ENCODE data around the gene ALDH1A2.
A peak's percentile ranks its signal among the peaks of the same experiment; 100 is the strongest.
"Not testable (repeated sequence)": the region's sequence is repeated elsewhere in the genome, so short reads cannot be mapped to it uniquely, and the experiment has no call there.

Gene ALDH1A2

DNA sequence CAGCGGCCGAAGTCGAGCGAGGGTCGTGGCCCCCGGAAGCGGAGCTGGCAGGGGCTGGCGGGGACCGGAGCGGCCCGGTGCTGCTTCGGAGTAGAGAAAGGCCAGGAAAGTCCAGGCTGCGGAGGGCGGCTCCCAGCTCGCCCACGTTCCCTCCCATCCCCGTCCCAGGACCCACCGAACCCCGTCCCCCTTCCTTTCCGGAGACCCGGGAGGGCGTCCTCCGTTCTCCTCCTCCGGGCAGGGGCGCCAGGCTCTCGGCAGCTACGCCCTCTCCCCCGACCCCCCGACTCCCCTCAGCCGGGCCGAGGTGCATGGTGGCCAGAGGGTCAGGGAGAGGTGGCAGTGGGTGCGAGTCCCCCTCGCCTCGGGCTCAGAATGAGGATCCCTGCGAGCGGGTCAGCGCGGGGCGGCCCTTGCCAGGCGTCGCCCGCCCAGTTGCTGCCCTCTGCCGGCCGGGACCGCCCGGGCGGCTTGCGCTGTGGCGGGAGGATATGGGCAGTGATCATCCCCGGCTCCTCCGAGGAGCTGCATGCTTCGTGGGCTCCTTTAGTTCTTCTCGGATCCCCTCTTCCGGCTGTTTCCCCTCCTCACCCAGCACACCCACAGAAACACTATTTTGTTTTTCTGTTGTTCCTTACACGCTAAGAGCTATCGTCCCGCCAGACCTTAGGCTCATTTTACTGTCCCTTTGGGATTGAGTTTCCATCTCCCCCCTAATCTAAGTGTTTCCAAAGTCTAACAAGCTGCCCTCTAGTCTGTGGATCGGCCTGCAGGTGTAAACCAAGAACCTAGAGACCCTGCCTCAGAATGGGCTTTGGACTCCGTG, 744 bp upstream of the ALDH1A2 start:
- DNase-seq, result peak; percentile 0

DNA sequence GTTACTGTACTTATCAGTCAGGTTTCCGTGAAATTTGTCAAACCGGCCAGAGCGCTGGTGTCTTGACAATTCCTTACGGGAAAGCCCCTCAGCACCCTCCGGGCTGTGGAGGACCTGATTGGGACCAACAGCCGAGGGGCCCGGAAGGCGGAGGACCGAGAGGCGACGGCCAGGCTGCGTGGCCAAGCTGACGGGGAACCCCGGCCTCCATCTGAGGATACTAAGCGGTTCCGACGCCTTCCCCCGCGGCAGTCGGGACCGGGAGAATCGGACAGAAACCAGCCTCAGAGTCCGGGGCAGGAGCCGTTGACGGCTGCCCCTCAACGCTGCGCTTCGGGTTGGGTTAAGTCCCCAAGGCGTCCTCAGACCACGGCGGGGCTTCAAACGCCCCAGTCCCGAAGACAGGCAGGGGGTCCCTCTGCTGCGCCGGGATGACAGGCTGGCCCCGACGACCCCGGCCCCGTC, 499 bp downstream of the ALDH1A2 start:
- DNase-seq, result no peak

DNA sequence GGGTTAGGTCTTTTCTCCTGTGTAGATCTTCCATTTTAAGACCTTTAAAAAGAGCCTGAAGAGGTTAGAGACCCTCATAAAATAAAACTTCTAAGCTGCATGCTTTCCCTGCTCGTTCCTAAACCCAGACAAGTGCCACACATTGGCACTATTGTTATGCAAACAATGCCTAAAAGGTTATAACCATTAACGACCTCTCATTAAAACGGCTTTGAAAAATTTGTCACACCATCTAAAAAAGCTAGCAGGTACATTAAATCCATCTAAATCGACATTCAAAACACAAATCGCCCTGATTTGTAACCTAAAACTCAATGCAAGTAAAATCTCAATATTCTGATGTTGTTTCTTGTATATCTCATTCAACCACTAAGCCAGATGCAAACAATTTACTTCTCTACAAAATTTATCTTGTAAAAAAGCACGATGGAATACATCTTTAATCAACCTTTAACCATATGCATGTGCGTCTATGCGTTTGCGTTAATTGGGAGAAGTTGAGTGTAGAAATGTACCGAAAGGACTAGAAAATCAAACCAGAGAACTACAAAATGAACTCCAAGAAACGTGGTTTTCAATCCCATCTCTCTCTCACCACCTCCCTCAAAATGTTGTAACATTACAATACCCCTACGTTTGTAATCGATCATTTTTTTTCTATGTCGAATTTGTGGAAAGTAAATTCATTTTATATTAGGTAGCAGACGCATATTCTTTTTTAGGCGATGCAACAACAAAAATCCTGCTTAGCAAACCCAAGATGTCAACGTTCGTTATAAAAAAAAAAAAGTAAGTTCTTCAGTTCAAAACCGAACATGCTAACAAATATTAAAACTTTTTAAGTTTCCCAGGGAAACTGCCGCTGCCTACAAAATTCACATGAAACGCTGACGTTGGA, 1.2 kb downstream of the ALDH1A2 start:
- no peak for DNase-seq

DNA sequence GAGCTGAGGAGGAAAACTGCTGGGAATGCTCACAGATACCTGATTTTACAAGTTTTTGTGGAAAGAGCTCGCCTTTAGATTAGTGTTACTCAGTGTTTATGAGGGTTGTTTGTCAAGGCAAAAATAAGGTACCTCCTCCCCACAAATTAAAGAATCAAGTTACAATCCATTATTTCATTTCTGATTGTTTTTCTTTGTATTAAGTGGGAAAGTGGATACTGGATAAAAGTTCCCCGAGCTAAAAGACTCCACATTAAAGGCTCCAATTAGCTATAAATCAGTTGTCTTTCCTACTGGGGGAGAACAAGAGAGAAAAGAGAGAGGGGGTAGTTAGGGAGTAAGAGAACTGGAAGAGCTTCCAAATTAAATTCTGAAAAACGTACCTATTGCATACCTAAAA, 1.9 kb downstream of the ALDH1A2 start:
- no peak for DNase-seq

DNA sequence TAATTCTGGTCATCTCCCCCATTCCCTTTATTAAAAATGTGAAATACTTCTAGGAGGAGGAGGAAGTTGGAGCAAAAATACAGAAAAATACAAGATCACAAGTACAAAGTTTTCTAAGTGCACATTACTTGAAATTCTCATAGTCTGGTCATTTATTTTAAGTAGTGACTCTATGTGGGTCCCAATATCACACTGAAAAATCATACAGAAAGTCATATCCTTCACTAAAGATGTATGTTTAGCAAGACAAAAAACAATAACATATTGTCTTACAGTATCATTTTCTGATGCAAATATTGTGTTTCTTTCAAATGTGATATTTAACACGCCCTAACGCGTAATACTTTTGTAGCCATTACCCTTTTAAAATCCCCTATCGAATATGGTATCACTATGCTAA, 2.5 kb downstream of the ALDH1A2 start:
- DNase-seq, result no peak

DNA sequence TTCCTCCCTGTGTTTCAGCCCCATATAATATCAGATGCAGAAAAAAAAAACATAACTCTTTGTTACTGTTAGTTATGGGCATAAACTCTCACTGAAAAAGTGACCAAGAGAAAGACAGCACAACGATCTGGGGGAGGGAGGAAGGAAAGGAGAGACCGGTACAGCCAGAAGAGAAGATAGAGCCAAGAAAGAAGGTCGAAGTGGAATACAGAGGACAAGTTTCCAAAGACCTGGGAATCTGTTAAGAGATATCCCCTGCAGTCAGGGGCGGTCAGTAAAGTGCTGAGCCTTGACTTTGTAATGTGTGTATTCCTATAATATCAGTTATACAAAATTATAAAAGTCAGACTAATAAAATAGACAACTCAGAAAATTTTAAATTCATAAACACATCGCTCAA, 3.3 kb downstream of the ALDH1A2 start:
- no peak for DNase-seq

DNA sequence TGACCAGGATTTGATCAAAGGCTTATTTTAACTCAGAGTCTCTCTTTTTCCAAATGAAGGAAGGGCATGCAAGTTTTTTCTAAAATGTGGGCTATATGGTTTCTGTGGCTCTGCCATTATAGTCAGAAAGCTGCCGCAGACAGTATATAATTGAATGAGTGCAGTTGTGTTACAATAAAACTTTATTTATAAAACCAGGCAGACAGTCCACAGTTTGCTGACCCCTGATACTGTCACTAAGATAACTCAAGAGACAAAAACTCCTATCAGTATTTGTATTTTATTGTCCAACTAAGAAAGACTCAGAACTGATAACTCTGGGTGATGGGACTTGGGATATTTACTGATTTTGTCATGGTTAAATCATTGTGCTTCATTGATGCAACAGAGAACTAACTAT, 4.9 kb downstream of the ALDH1A2 start:
- no peak for DNase-seq

DNA sequence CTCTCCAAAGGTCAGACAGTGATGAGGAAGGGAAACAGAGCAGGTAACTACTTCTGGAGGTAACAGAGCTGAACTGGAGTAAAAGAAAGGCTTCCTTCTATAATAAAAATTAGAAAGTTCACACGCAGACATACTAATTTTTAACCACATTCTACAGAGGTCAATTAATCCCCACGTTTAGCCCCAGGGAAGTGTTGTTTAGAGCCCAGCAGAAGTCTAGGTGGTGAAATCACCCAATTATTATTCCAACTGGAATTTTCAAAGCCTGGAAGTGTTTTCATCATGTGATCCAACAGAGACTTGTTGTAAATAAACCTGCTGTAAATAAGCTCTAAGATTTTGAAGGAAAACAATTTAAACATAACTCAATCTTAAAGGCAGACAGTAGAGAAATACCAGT, 6.8 kb downstream of the ALDH1A2 start:
- no peak for DNase-seq

DNA sequence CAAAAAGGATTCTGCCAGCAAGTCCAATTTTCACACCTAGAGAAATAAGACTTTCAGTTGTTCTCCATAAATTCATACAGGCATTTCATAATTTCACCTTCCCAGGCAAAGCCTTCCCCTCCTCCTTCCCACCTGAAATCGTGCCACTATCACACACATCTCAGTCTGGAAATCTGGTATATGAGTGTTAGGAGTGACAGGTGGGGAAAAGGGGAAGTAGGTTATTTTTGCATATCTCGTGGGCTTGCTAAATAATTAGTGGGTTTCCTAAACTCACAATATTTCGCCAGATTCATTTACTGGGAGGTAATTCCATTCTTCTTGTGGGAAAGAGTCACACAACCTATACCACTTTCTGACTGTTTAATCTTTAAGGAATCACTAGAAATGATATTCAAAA, 7.4 kb downstream of the ALDH1A2 start:
- DNase-seq, result no peak

DNA sequence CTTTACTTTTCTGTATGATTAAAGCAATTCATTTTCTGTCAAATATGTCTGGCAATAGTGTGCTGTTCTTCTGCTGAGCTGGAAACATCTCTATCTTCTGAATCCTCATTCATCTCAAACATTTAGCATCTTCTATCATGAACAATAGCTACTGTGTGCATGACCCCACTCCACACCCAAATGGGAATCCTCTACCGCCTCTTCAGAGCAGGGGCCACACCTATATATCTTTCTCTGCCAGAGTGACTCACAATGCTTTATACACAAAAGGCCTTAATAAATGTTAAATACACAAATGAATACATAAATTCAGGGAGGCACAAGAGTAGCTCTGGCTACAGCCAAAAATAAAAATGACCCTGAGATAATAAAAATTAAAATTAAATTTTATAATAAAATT, 8.0 kb downstream of the ALDH1A2 start:
- no peak for DNase-seq

DNA sequence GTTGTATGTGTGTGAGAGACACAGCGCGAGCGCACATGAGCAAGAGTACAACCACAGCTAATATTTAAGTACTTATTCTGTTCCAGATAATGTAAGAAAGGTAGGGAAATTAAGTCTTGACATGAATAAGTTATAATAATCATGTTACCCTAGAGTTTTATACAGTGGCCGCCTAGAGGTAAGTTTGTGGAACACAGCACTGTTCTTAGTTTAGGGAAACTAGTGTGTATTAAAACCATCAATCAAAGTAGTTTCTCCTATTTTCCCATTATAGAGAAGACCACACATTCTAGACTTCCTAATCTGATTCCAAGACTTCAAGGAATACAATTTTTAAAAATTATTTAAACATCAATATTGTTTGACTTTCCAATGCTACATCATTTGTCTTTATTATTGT, 9.5 kb downstream of the ALDH1A2 start:
- DNase-seq, result no peak

DNA sequence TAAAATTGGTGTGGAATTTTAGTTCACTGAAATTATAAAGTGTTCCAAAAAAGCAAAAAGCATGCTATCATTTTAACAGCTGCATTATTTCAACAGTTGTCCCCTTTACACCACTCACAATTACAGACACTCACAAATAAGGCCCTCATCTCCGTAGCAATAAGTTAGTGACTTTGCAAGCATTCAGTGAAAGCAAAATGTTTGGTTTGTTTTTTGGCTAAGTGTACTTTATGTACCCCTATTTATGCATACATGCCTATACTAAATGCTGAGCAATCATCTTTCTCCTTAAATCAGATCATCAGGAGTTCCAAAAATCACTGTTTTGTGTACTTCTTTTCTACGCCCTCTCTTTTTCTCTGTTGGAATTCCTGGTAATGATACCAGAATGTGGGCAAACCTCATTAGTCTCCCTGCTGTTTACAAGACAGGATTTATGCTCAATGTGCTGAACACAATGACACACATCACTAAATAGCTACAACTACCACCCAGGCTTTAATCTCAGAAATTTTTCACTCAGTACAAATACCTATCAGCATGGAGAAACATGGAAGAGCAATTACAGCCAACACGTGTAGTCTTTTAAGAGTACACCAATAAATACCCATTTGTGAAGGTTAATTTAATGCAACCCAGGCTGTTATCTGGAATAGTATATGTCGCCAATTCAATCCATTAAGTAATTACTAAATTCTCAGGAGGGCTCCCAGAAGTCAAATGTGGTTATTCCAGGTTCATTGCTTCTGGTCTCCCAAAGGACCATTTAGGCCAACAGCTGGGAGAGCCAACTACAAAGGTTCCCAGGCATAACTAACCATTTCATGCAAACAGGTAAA, 12.0 kb downstream of the ALDH1A2 start:
- no peak for DNase-seq

DNA sequence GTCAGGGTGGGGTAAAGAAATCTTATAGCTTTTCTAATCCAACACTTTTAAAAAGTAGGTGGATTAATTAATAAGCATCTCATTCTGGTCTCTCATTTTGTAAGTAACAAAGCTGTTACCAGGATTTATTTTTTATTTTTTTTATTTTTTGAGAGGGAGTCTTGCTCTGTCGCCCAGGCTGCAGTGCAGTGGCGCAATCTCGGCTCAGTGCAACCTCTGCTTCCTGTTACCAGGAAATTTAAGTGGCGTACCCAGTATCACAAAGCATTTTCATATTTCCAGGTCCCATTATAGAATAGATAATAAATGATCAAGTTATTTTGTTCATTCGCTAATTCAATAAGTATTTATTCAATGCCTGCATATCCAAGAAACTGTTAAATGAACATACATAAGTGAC, 13.2 kb downstream of the ALDH1A2 start:
- DNase-seq, result no peak

DNA sequence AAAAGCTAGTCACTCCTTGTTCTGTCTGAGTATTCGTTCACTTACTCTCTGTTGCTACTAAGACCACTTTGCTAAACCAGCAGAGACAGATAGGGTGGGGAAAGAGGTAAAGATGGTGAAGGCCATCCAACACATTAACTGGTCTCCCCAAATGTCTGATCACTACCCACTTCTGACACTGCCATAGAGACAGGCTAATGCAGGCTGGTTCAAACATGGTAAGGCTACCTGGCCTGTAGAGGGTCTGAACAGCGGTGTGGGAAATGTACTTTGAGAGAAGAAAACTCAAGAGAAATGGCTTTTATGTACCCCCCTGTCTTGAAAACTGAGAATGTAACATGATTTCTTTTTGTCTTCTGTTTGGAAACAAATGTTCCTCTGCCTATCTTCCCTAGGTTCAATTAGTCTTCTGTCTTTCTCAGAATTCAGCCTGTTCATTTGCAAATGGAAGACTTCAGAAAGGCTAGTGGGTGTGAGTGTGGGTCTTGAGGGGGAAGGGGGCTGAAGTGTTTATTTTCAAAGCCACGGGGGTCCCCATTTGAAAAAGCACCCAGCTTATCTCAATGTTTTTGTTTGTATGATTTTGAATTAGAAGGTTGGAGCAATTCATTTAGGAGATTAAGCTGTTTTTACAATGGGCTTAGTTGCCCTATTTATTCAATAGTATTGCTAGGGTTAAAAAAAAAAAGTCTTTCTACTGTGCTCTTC, 15.8 kb downstream of the ALDH1A2 start:
- no peak for DNase-seq

DNA sequence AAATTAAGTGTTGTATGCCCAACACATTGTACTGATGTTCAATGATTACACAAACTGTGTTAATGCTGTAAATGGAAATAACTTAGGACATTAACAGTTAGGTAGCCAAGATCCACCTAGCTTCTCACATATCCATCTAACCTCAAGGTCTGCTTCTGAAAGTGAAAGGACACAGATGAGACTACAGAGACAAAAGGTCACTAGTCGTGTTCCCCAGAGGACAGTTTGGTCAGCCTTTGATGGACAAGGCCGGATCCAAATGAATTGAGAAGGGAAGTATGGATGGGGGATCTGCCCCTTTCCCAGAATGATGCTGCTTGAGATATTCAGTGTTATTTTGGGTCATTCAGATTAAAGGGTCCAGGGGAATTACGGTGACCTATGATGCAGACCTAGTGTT, 17.2 kb downstream of the ALDH1A2 start:
- no peak for DNase-seq

DNA sequence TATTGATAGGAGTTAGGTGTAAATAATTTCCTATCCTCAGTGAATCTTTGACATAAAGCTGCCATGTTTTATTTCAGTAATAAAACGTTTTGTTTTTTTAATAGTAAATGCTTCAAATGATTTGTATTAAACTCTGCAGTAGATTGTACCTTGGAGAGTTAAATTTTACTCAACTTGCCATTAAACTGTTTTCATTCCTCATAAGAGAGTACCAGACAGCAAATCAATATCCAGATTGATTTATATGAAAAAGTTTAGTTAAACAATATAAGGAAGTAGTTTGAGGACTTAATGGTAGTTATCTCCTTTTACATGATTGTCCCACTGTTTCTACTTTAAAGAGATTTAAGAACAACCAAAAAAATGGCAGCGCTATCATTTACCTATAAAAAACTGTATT, 18.4 kb downstream of the ALDH1A2 start:
- DNase-seq, result no peak

DNA sequence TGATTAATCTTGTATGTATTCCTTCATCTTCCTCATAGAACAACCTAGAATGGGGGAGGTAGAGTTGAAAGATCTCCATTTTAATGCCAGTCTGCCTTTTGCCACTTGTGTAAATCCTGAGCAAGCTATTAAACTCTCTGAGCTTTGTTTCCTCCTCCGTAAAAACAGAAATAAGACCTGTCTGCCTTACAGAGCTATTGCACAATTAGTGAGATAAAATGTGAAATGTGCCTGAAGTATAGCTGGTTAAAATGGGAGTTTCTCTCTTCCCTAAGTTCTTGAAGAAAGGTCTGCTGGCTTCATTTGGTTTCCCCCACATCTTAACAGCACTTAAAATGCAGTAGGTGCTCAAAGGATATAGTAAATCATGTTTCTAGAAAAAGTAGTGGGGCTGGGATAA, 19.0 kb downstream of the ALDH1A2 start:
- no peak for DNase-seq

DNA sequence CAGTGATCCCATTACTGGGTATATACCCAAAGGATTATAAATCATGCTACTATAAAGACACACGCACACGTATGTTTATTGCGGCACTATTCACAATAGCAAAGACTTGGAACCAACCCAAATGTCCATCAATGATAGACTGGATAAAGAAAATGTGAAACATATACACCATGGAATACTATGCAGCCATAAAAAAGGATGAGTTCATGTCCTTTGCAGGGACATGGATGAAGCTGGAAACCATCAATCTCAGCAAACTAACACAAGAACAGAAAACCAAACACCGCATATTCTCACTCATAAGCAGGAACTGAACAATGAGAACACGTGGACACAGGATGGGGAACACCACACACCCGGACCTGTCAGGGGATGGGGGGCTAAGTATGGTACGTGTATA, 20.1 kb downstream of the ALDH1A2 start:
- not testable (repeated sequence) for DNase-seq

DNA sequence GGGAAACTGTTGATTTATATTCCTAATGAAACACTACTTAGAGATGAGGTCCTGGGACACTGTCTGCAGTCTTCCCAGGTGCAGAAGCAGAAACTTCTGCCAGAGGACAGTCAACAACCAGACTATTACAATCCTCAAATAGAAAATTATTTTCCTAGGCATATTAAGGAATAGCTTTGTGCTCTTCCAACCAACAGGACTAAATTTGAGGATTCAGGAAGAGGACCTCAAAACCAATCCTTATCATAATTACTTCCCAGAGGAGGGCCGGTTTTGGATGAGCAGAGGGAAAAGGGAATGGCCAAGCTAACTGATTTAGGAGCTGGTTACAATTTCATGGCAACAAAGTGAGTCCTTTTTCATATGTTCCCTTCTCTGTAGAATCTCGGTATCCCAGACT, 21.0 kb downstream of the ALDH1A2 start:
- DNase-seq, result no peak

DNA sequence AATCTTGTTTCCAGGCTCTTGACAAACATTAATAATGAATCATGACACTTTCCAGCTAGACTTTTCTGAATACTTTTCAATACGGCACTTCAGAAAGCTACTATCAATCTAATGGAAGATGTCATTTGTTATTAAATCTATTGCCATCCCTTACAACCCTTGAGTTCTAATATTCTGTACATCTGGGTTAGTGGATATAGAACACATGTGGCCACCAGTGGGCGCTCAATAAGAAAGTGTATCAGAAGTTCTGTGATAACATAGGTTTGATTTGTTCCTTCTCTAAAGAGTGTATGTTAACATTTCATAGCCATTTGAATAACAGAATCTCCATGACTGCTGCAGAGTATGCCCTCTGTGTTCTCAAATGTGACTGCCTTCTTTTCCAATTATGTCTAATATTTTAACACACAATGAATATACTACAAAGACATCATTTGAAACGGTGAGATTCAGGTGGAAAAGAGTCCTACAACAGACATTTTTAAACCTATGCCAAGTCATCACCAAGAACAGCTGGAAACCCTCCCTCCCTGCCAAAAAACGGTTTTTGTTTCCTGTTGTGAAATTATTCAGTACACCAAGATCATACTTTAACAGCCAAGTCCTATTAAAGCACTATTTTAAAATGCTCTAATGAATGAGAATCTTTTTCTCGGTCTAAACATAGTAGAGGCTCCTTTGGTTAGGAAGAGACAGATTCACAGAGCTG, 22.2 kb downstream of the ALDH1A2 start:
- DNase-seq, result no peak

DNA sequence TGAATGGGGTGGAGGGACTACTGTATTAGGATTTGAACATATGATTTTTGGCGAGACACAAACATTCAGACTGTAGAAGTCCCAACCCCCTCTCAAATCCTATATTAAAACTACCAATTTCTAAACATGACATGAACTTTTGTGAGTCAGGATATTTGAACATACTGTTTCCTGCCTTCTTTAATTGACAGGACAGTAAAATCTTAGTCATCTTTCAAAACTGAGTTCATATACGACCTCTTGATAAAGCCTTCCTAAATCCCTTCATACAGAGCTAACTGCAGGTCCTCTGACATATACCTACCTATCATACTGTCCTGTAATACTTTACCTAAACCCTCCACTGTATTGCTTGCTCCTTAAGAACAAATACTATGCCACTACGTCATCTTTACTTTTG, 23.5 kb downstream of the ALDH1A2 start:
- no peak for DNase-seq

DNA sequence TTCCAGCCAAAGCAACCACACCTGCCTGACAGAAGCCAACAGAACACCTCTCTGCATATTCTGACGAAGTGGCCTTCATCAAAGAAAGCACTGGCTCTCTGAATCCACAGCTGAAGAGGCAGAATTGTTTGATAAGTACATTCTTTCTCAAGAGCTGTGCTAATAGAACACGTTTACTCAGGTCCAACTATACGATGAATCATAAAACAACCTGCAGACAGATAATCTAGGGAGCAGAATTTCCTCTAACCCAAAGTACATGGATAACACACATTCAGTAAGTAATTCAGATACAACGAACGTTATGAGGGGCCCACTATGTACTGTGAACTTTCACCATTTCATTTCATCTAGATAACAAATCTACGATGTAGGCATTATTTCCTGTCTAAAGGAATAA, 25.4 kb downstream of the ALDH1A2 start:
- DNase-seq, result no peak

Data from NCI-H1048 (cell line).